CD4-positive, alpha-beta T cell treated with Interleukin-4 for 4 hours (primary cell): ENCODE data around the gene DPP10.
"Not testable (repeated sequence)": the region's sequence is repeated elsewhere in the genome, so short reads cannot be mapped to it uniquely, and the experiment has no call there.

Source experiments
- DNase-seq: peaks from one replicate; pipeline ENCODE4 v3.0.0-alpha.2; 2020

Gene DPP10

GRCh38 chr2:114517580-114517979 lies 75.1 kb downstream of the DPP10 start:
- DNase-seq = no peak

GRCh38 chr2:114518738-114519137 lies 76.3 kb downstream of the DPP10 start:
- no peak for DNase-seq

- DNase-seq = not testable (repeated sequence)
These were observed 80.2 kb downstream of the DPP10 start for GRCh38 chr2:114522612-114523011.

- no peak for DNase-seq
These were observed 83.5 kb downstream of the DPP10 start for GRCh38 chr2:114525955-114526354.

- DNase-seq = no peak
These were observed 84.4 kb downstream of the DPP10 start for GRCh38 chr2:114526841-114527240.

GRCh38 chr2:114527330-114527983 lies 85.0 kb downstream of the DPP10 start:
- no peak for DNase-seq

- DNase-seq = no peak
These were observed 92.0 kb downstream of the DPP10 start for GRCh38 chr2:114534116-114535084.

GRCh38 chr2:114537777-114538176 lies 95.3 kb downstream of the DPP10 start:
- DNase-seq = no peak

- no peak for DNase-seq
These were observed 100.3 kb downstream of the DPP10 start for GRCh38 chr2:114542695-114543094.

GRCh38 chr2:114543236-114543766 lies 100.9 kb downstream of the DPP10 start:
- DNase-seq = no peak

GRCh38 chr2:114545052-114545451 lies 102.6 kb downstream of the DPP10 start:
- DNase-seq = no peak

GRCh38 chr2:114546531-114546930 lies 104.1 kb downstream of the DPP10 start:
- DNase-seq = no peak

GRCh38 chr2:114548151-114548550 lies 105.7 kb downstream of the DPP10 start:
- DNase-seq = no peak

- DNase-seq = no peak
These were observed 107.9 kb downstream of the DPP10 start for GRCh38 chr2:114550364-114550763.

GRCh38 chr2:114550895-114551793 lies 108.7 kb downstream of the DPP10 start:
- DNase-seq = no peak

GRCh38 chr2:114553027-114553426 lies 110.6 kb downstream of the DPP10 start:
- DNase-seq = no peak

- DNase-seq = no peak
These were observed 126.7 kb downstream of the DPP10 start for GRCh38 chr2:114569166-114569565.

GRCh38 chr2:114577657-114578056 lies 135.2 kb downstream of the DPP10 start:
- DNase-seq = no peak

- no peak for DNase-seq
These were observed 137.1 kb downstream of the DPP10 start for GRCh38 chr2:114579542-114579941.

- no peak for DNase-seq
These were observed 138.2 kb downstream of the DPP10 start for GRCh38 chr2:114580691-114581090.

GRCh38 chr2:114598329-114598728 lies 155.9 kb downstream of the DPP10 start:
- no peak for DNase-seq

- no peak for DNase-seq
These were observed 166.8 kb downstream of the DPP10 start for GRCh38 chr2:114609203-114609602.

- no peak for DNase-seq
These were observed 167.4 kb downstream of the DPP10 start for GRCh38 chr2:114609801-114610200.
